HEK293 (cell line): ENCODE data around the gene AP3B1.
A peak's percentile ranks its signal among the peaks of the same experiment; 100 is the strongest.

Experiments
- FEZF1 ChIP-seq: fragments of 450-650 bp; formaldehyde crosslinking; IDR thresholded peaks from 2 replicates; pipeline ENCODE4 v1.5.1; 2016; ENCODE audit warnings: missing biosample characterization, missing genetic modification characterization
- IKZF3 ChIP-seq: fragments of 450-650 bp; IDR thresholded peaks from 2 replicates; pipeline ENCODE4 v1.5.0; 2018; ENCODE audit warnings: missing biosample characterization, mild to moderate bottlenecking, missing genetic modification characterization, moderate library complexity
- KLF9 ChIP-seq: fragments of 450-650 bp; formaldehyde crosslinking; IDR thresholded peaks from 2 replicates; pipeline ENCODE4 v1.5.1; 2016; ENCODE audit warnings: missing biosample characterization, missing genetic modification characterization, low read depth
- MYNN ChIP-seq: fragments of 450-650 bp; formaldehyde crosslinking; IDR thresholded peaks from 2 replicates; pipeline ENCODE4 v1.5.1; 2016; ENCODE audit warnings: missing biosample characterization, missing genetic modification characterization, borderline replicate concordance
- PRDM6 ChIP-seq: fragments of 450-650 bp; formaldehyde crosslinking; IDR thresholded peaks from 2 replicates; pipeline ENCODE4 v1.5.1; 2017; ENCODE audit warnings: missing biosample characterization, missing genetic modification characterization
- REPIN1 ChIP-seq: fragments of 450-650 bp; formaldehyde crosslinking; IDR thresholded peaks from 2 replicates; pipeline ENCODE4 v1.5.1; 2017; ENCODE audit warnings: missing biosample characterization, missing genetic modification characterization, low read depth
- SETDB1 ChIP-seq: IDR thresholded peaks from one replicate; pipeline ENCODE4 v1.6.1; 2017; ENCODE audit warnings: mild to moderate bottlenecking, low read length, moderate library complexity, mixed read lengths; ENCODE audit not compliant: insufficient read length
- SP3 ChIP-seq: fragments of 450-650 bp; formaldehyde crosslinking; IDR thresholded peaks from 2 replicates; pipeline ENCODE4 v1.5.1; 2016; ENCODE audit warnings: missing biosample characterization, missing genetic modification characterization
- TSHZ1 ChIP-seq: fragments of 450-650 bp; formaldehyde crosslinking; IDR thresholded peaks from 2 replicates; pipeline ENCODE4 v1.5.1; 2016; ENCODE audit warnings: missing biosample characterization, missing genetic modification characterization, borderline replicate concordance
- ZBTB1 ChIP-seq: fragments of 450-650 bp; formaldehyde crosslinking; IDR thresholded peaks from 2 replicates; pipeline ENCODE4 v1.5.1; 2016; ENCODE audit warnings: missing biosample characterization, missing genetic modification characterization
- ZBTB8A ChIP-seq: fragments of 450-650 bp; formaldehyde crosslinking; IDR thresholded peaks from 2 replicates; pipeline ENCODE4 v1.5.1; 2016; ENCODE audit warnings: missing biosample characterization, missing genetic modification characterization
- ZNF10 ChIP-seq: fragments of 450-650 bp; formaldehyde crosslinking; IDR thresholded peaks from 2 replicates; pipeline ENCODE4 v1.5.1; 2017; ENCODE audit warnings: missing biosample characterization, missing genetic modification characterization
- ZNF114 ChIP-seq: fragments of 450-650 bp; formaldehyde crosslinking; IDR thresholded peaks from 2 replicates; pipeline ENCODE4 v1.5.0; 2017; ENCODE audit warnings: missing biosample characterization, missing genetic modification characterization
- ZNF121 ChIP-seq: fragments of 450-650 bp; formaldehyde crosslinking; IDR thresholded peaks from 2 replicates; pipeline ENCODE4 v1.5.1; 2016; ENCODE audit warnings: missing biosample characterization, missing genetic modification characterization
- ZNF2 ChIP-seq: fragments of 450-650 bp; formaldehyde crosslinking; IDR thresholded peaks from 2 replicates; pipeline ENCODE4 v1.5.1; 2016; ENCODE audit warnings: missing biosample characterization, missing genetic modification characterization
- ZNF24 ChIP-seq: fragments of 450-650 bp; formaldehyde crosslinking; IDR thresholded peaks from 2 replicates; pipeline ENCODE4 v1.5.1; 2016; ENCODE audit warnings: missing biosample characterization, missing genetic modification characterization
- ZNF341 ChIP-seq: fragments of 450-650 bp; formaldehyde crosslinking; IDR thresholded peaks from 2 replicates; pipeline ENCODE4; 2016; ENCODE audit warnings: low read depth, missing biosample characterization, missing genetic modification characterization
- ZNF394 ChIP-seq: fragments of 450-650 bp; formaldehyde crosslinking; IDR thresholded peaks from 2 replicates; pipeline ENCODE4 v1.5.1; 2016; ENCODE audit warnings: missing biosample characterization, missing genetic modification characterization, mild to moderate bottlenecking, moderate library complexity, borderline replicate concordance
- ZNF423 ChIP-seq: fragments of 450-650 bp; formaldehyde crosslinking; IDR thresholded peaks from 2 replicates; pipeline ENCODE4 v1.5.1; 2016; ENCODE audit warnings: missing biosample characterization, missing genetic modification characterization
- ZNF501 ChIP-seq: fragments of 450-650 bp; formaldehyde crosslinking; IDR thresholded peaks from 2 replicates; pipeline ENCODE4 v1.5.1; 2016; ENCODE audit warnings: missing biosample characterization, missing genetic modification characterization
- ZNF548 ChIP-seq: fragments of 450-650 bp; formaldehyde crosslinking; IDR thresholded peaks from 2 replicates; pipeline ENCODE4 v1.5.1; 2016; ENCODE audit warnings: missing biosample characterization, missing genetic modification characterization
- ZNF549 ChIP-seq: fragments of 450-650 bp; IDR thresholded peaks from 2 replicates; pipeline ENCODE4 v1.5.1; 2018; ENCODE audit warnings: missing biosample characterization, missing genetic modification characterization, mild to moderate bottlenecking, inconsistent platforms, moderate library complexity
- ZNF596 ChIP-seq: fragments of 450-650 bp; IDR thresholded peaks from 2 replicates; pipeline ENCODE4 v1.5.0; 2018; ENCODE audit warnings: missing biosample characterization, mild to moderate bottlenecking, missing genetic modification characterization, moderate library complexity
- ZNF621 ChIP-seq: fragments of 450-650 bp; formaldehyde crosslinking; IDR thresholded peaks from 2 replicates; pipeline ENCODE4 v1.5.1; 2017; ENCODE audit warnings: missing biosample characterization, missing genetic modification characterization
- ZNF624 ChIP-seq: fragments of 450-650 bp; formaldehyde crosslinking; IDR thresholded peaks from 2 replicates; pipeline ENCODE4 v1.5.1; 2017; ENCODE audit warnings: missing biosample characterization, missing genetic modification characterization
- ZNF692 ChIP-seq: fragments of 450-650 bp; formaldehyde crosslinking; IDR thresholded peaks from 2 replicates; pipeline ENCODE4 v1.5.1; 2016; ENCODE audit warnings: missing biosample characterization, missing genetic modification characterization
- ZNF830 ChIP-seq: fragments of 450-650 bp; IDR thresholded peaks from 2 replicates; pipeline ENCODE4 v1.5.0; 2018; ENCODE audit warnings: missing biosample characterization, missing genetic modification characterization, low read depth, mild to moderate bottlenecking, moderate library complexity
- ZNF837 ChIP-seq: fragments of 450-650 bp; formaldehyde crosslinking; IDR thresholded peaks from 2 replicates; pipeline ENCODE4 v1.5.1; 2016; ENCODE audit warnings: missing biosample characterization, missing genetic modification characterization
- ZSCAN30 ChIP-seq: fragments of 450-650 bp; IDR thresholded peaks from 2 replicates; pipeline ENCODE4 v1.5.1; 2018; ENCODE audit warnings: missing biosample characterization, mild to moderate bottlenecking, missing genetic modification characterization, moderate library complexity
- ZXDB ChIP-seq: fragments of 450-650 bp; formaldehyde crosslinking; IDR thresholded peaks from 2 replicates; pipeline ENCODE4 v1.5.1; 2016; ENCODE audit warnings: missing biosample characterization, missing genetic modification characterization
- TF ChIP-seq, protein P1 (sequence below): fragments of 450-650 bp; formaldehyde crosslinking; IDR thresholded peaks from 2 replicates; pipeline ENCODE4 v1.5.1; 2016; ENCODE audit warnings: missing biosample characterization, missing genetic modification characterization
- TF ChIP-seq, protein P2 (sequence below): fragments of 450-650 bp; formaldehyde crosslinking; IDR thresholded peaks from 2 replicates; pipeline ENCODE4 v1.5.1; 2016; ENCODE audit warnings: missing biosample characterization, missing genetic modification characterization

AP3B1 gene

GRCh38 chr5:77994943-77995342 lies 299.6 kb downstream of the AP3B1 start (continued):
- TF ChIP-seq ZNF121 (tag by site-specific recombination) (no peak), ZNF621 (tag by site-specific recombination) (no peak), ZBTB8A (tag by site-specific recombination) (peak; percentile 61), SP3 (tag by site-specific recombination) (no peak), FEZF1 (tag by site-specific recombination) (peak; percentile 96), ZNF692 (no peak), REPIN1 (tag by site-specific recombination) (no peak), IKZF3 (tag by site-specific recombination) (peak; percentile 78), ZNF837 (tag by site-specific recombination) (no peak), ZBTB1 (tag by site-specific recombination) (no peak), ZNF341 (tag by site-specific recombination) (peak; percentile 29), ZNF624 (tag by site-specific recombination) (no peak), ZNF423 (no peak; the same call in 1 of the 2 replicates), ZNF830 (no peak), SETDB1 (no peak), ZNF2 (tag by site-specific recombination) (no peak), ZNF501 (no peak), ZNF394 (tag by site-specific recombination) (0 out of 2 replicates have a peak, but pooled peaks have one; percentile 14), ZNF24 (tag by site-specific recombination) (peak; percentile 69), MYNN (tag by site-specific recombination) (0 out of 2 replicates have a peak, but pooled peaks have one; percentile 45), ZNF596 (tag by site-specific recombination) (0 out of 2 replicates have a peak, but pooled peaks have one; percentile 14), KLF9 (no peak), ZNF549 (tag by site-specific recombination) (no peak), PRDM6 (tag by site-specific recombination) (peak; percentile 92), ZSCAN30 (tag by site-specific recombination) (0 out of 2 replicates have a peak, but pooled peaks have one; percentile 29), ZNF10 (tag by site-specific recombination) (peak; percentile 49; the same call in 1 of the 2 replicates), ZXDB (peak; percentile 23), TSHZ1 (tag by site-specific recombination) (no peak; the same call in 1 of the 2 replicates), ZNF548 (tag by site-specific recombination) (no peak), ZNF114 (tag by site-specific recombination) (no peak)
- TF ChIP-seq, protein P1, sequence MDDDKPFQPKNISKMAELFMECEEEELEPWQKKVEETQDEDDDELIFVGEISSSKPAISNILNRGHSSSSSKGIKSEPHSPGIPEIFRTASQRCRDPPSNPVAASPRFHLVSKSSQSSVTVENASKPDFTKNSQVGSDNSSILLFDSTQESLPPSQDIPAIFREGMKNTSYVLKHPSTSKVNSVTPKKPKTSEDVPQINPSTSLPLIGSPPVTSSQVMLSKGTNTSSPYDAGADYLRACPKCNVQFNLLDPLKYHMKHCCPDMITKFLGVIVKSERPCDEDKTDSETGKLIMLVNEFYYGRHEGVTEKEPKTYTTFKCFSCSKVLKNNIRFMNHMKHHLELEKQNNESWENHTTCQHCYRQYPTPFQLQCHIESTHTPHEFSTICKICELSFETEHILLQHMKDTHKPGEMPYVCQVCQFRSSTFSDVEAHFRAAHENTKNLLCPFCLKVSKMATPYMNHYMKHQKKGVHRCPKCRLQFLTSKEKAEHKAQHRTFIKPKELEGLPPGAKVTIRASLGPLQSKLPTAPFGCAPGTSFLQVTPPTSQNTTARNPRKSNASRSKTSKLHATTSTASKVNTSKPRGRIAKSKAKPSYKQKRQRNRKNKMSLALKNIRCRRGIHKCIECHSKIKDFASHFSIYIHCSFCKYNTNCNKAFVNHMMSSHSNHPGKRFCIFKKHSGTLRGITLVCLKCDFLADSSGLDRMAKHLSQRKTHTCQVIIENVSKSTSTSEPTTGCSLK (tag by site-specific recombination) = no peak
- TF ChIP-seq, protein P2, sequence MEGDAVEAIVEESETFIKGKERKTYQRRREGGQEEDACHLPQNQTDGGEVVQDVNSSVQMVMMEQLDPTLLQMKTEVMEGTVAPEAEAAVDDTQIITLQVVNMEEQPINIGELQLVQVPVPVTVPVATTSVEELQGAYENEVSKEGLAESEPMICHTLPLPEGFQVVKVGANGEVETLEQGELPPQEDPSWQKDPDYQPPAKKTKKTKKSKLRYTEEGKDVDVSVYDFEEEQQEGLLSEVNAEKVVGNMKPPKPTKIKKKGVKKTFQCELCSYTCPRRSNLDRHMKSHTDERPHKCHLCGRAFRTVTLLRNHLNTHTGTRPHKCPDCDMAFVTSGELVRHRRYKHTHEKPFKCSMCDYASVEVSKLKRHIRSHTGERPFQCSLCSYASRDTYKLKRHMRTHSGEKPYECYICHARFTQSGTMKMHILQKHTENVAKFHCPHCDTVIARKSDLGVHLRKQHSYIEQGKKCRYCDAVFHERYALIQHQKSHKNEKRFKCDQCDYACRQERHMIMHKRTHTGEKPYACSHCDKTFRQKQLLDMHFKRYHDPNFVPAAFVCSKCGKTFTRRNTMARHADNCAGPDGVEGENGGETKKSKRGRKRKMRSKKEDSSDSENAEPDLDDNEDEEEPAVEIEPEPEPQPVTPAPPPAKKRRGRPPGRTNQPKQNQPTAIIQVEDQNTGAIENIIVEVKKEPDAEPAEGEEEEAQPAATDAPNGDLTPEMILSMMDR (tag by site-specific recombination) = no peak
